ENCODE results near the gene MMP13. TPM values are rescaled to one million over a fixed set of nuclear protein-coding genes. Genes with fewer than 3 reads are reported as not detected.
"Not testable (repeated sequence)": the region's sequence is repeated elsewhere in the genome, so short reads cannot be mapped to it uniquely, and the experiment has no call there.

Gene MMP13
- total and polyA plus RNA-seq, 2 experiments from 2014 or later: 0.57 TPM; not detected in 1

DNA sequence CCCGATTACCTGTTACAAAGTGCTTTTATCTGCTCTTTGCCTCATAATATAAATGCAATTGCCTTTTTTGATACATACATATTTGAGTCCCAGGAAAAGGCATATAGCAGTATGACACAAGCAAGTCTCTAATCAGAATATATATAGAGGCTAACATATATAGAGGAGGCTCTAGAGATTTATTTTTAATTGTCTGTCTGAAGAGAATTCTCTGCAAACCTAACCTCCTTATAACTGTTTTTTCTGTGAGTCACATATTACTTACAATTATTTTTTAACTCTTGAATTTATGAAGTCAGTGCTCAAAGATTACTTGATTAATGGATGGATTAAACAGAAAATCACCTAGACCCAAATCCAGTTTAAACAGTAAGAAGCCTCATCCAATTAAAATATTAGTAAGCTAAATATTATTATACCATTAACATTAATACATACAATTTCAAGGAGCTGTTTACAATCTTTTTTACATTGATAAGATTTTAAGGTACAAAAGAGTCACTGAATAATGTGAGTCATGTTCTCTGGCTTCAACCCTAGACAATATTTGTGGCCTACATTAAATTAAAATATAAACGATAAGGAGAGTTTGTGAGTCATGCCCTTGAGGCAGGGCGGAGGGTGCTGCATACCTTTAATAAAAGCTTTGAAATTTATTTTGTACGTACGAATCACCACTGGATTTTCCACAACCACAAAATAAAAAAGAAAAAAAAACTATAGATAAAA lies 19.2 kb upstream of the MMP13 start:
- Histone ChIP-seq H3K27me3 (no peaks in the 10 kb centered on the region), H3K36me3 (replicated peaks; ENCODE audit: insufficient read depth, low read depth) (no peaks in the 10 kb centered on the region), H3K27ac (no peak overlapping the region), H3K79me2 (no peaks in the 10 kb centered on the region), H3K4me1 (ENCODE audit: insufficient read depth) (no peaks in the 10 kb centered on the region), H3K9me2 (replicated peaks; ENCODE audit: insufficient read depth) (no peaks in the 10 kb centered on the region), H2AFZ (no peak overlapping the region), H3K9me3 (ENCODE audit: low read depth) (no peaks in the 10 kb centered on the region), H4K20me1 (ENCODE audit: insufficient read depth, poor library complexity, severe bottlenecking) (no peaks in the 10 kb centered on the region), H3K4me3 (no peak overlapping the region), H3K4me2 (no peak overlapping the region)
- TF ChIP-seq, protein P1, sequence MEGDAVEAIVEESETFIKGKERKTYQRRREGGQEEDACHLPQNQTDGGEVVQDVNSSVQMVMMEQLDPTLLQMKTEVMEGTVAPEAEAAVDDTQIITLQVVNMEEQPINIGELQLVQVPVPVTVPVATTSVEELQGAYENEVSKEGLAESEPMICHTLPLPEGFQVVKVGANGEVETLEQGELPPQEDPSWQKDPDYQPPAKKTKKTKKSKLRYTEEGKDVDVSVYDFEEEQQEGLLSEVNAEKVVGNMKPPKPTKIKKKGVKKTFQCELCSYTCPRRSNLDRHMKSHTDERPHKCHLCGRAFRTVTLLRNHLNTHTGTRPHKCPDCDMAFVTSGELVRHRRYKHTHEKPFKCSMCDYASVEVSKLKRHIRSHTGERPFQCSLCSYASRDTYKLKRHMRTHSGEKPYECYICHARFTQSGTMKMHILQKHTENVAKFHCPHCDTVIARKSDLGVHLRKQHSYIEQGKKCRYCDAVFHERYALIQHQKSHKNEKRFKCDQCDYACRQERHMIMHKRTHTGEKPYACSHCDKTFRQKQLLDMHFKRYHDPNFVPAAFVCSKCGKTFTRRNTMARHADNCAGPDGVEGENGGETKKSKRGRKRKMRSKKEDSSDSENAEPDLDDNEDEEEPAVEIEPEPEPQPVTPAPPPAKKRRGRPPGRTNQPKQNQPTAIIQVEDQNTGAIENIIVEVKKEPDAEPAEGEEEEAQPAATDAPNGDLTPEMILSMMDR (IDR thresholded peaks at IDR 0.05; ENCODE audit: poor library complexity): no peak
- TF ChIP-seq EZH2 (IDR thresholded peaks at IDR 0.05; ENCODE audit: borderline replicate concordance) (no peak), EZH2phosphoT487 (IDR thresholded peaks at IDR 0.05; ENCODE audit: low read depth, severe bottlenecking, unreplicated experiment) (no peak)
- 76% methylated on average over 5 of the region's 5 CpGs for WGBS (ENCODE audit: low lambda C conversion rate, missing lambda C conversion rate)
- no peak for DNase-seq (ENCODE audit: low spot score)

DNA sequence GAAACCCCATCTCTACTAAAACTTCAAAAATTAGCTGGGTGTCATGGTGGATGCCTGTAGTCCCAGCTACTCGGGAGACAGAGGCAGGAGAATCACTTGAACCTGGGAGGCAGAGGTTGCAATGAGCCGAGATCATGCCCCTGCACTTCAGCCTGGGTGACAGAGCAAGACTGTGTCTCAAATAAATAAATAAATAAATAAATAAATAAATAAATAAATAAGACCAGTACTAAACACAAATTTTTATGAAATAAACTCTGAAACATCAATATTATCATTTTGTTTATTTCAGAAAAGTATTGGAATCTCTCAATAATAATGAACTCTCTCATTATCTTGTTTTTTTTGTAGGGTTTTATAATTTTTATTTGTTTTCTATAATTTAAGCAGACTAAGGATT lies 18.2 kb upstream of the MMP13 start:
- not testable (repeated sequence) for H3K4me3 ChIP-seq; H3K9me2 ChIP-seq (replicated peaks; ENCODE audit: insufficient read depth); H3K4me1 ChIP-seq (ENCODE audit: insufficient read depth); H3K4me2 ChIP-seq; H3K79me2 ChIP-seq; H3K27ac ChIP-seq; H4K20me1 ChIP-seq (ENCODE audit: insufficient read depth, poor library complexity, severe bottlenecking); H2AFZ ChIP-seq; DNase-seq (ENCODE audit: low spot score); H3K9me3 ChIP-seq (ENCODE audit: low read depth); H3K27me3 ChIP-seq; H3K36me3 ChIP-seq (replicated peaks; ENCODE audit: insufficient read depth, low read depth)
- WGBS (ENCODE audit: low lambda C conversion rate, missing lambda C conversion rate): 97% methylated on average over 2 of the region's 2 CpGs

DNA sequence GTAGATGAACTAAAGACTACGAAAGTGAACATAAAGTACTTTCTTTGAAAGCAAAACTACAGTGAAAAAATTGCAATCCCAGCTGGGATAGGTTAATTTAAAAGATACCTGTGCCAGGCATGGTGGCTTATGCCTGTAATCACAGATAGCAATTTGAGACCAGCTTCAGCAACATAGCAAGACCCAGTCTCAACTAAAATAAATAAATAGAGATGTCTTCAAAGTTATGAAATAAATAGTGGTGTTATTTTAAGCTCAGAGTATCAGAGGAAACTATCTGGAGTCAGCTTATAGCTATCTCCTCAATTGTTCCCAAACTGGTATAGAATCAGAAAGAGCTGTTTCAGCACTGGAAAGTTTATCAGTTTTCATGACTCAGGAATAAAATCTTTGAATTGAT lies 17.3 kb upstream of the MMP13 start:
- H3K27ac ChIP-seq: no peak overlapping the region
- no peaks in the 10 kb centered on the region for H3K27me3 ChIP-seq
- no peak overlapping the region for H3K4me3 ChIP-seq
- 79% methylated on average over 1 of the region's 1 CpG for WGBS (ENCODE audit: low lambda C conversion rate, missing lambda C conversion rate)
- no peaks in the 10 kb centered on the region for H4K20me1 ChIP-seq (ENCODE audit: insufficient read depth, poor library complexity, severe bottlenecking)
- no peak for DNase-seq (ENCODE audit: low spot score)
- TF ChIP-seq EZH2phosphoT487 (IDR thresholded peaks at IDR 0.05; ENCODE audit: low read depth, severe bottlenecking, unreplicated experiment) (no peak), EZH2 (IDR thresholded peaks at IDR 0.05; ENCODE audit: borderline replicate concordance) (no peak)
- TF ChIP-seq, protein P1 (IDR thresholded peaks at IDR 0.05; ENCODE audit: poor library complexity): no peak
- H2AFZ ChIP-seq: no peak overlapping the region
- no peak overlapping the region for H3K4me2 ChIP-seq
- H3K9me2 ChIP-seq (replicated peaks; ENCODE audit: insufficient read depth): no peaks in the 10 kb centered on the region
- H3K79me2 ChIP-seq: no peaks in the 10 kb centered on the region
- no peaks in the 10 kb centered on the region for H3K36me3 ChIP-seq (replicated peaks; ENCODE audit: insufficient read depth, low read depth)
- H3K4me1 ChIP-seq (ENCODE audit: insufficient read depth): no peaks in the 10 kb centered on the region
- H3K9me3 ChIP-seq (ENCODE audit: low read depth): no peaks in the 10 kb centered on the region

DNA sequence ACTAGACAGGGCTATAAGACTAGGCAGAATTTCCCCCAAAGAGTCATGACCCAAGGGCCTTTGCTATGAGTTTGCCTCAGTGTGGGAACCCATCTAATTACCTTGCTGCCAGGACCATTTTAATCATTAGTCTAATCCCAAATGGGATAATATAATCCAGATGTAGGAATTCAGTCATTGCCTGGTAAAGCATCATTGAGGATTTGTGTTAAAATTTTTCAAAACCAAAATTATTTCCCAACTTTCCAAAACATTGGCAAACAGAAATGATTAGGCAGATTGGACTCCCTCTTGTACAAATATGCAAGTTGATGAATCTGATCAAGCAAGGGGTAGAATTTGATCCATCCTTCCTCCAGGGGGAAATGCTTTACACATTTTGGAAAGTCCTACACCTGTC lies 16.2 kb upstream of the MMP13 start:
- H4K20me1 ChIP-seq (ENCODE audit: insufficient read depth, poor library complexity, severe bottlenecking): no peaks in the 10 kb centered on the region
- DNase-seq (ENCODE audit: low spot score): no peak
- no peak overlapping the region for H2AFZ ChIP-seq
- H3K4me1 ChIP-seq (ENCODE audit: insufficient read depth): no peaks in the 10 kb centered on the region
- no peak overlapping the region for H3K4me2 ChIP-seq
- no peaks in the 10 kb centered on the region for H3K79me2 ChIP-seq
- no peaks in the 10 kb centered on the region for H3K27me3 ChIP-seq
- H3K9me3 ChIP-seq (ENCODE audit: low read depth): no peaks in the 10 kb centered on the region
- H3K4me3 ChIP-seq: no peak overlapping the region
- H3K9me2 ChIP-seq (replicated peaks; ENCODE audit: insufficient read depth): no peaks in the 10 kb centered on the region
- no peak overlapping the region for H3K27ac ChIP-seq
- no peaks in the 10 kb centered on the region for H3K36me3 ChIP-seq (replicated peaks; ENCODE audit: insufficient read depth, low read depth)
- TF ChIP-seq, protein P1 (IDR thresholded peaks at IDR 0.05; ENCODE audit: poor library complexity): no peak
- no peak for TF ChIP-seq EZH2 (IDR thresholded peaks at IDR 0.05; ENCODE audit: borderline replicate concordance)
- no peak for TF ChIP-seq EZH2phosphoT487 (IDR thresholded peaks at IDR 0.05; ENCODE audit: low read depth, severe bottlenecking, unreplicated experiment)

Data from hepatocyte (in vitro differentiated cells).